ENCODE measurements around the gene SLC24A4. TPM values are rescaled to one million over a fixed set of nuclear protein-coding genes. Genes with fewer than 3 reads are reported as not detected.

Gene SLC24A4
- total RNA-seq, 1 donor from 2014 or later: 0.34 TPM

GRCh38 chr14:92404018-92404417 lies 81.1 kb downstream of the SLC24A4 start:
- peaks cover 11% of the 10 kb centered on the region for H3K9me3 Mint-ChIP-seq (ENCODE audit: unreplicated experiment)
- H3K27ac Mint-ChIP-seq (ENCODE audit: unreplicated experiment): no peak overlapping the region
- peaks cover 8% of the 10 kb centered on the region for H3K4me1 Mint-ChIP-seq (ENCODE audit: low read depth, unreplicated experiment)

GRCh38 chr14:92404421-92404820 lies 81.5 kb downstream of the SLC24A4 start:
- TF ChIP-seq CTCF (IDR thresholded peaks at IDR 0.05; ENCODE audit: partially characterized antibody, unreplicated experiment): no peak
- no peaks in the 10 kb centered on the region for H3K27me3 Mint-ChIP-seq (ENCODE audit: unreplicated experiment)
- no peak overlapping the region for H3K27ac Mint-ChIP-seq (ENCODE audit: unreplicated experiment)
- H3K36me3 Mint-ChIP-seq (ENCODE audit: unreplicated experiment): peaks cover 17% of the 10 kb centered on the region
- H3K4me1 Mint-ChIP-seq (ENCODE audit: low read depth, unreplicated experiment): peaks cover 8% of the 10 kb centered on the region
- H3K9me3 Mint-ChIP-seq (ENCODE audit: unreplicated experiment): peaks cover 11% of the 10 kb centered on the region
- no peak for DNase-seq
- no peak overlapping the region for H3K4me3 Mint-ChIP-seq (ENCODE audit: unreplicated experiment)

More at GRCh38 chr14:92404018-92404417, 81.1 kb downstream of the SLC24A4 start:
- DNase-seq: no peak
- peaks cover 17% of the 10 kb centered on the region for H3K36me3 Mint-ChIP-seq (ENCODE audit: unreplicated experiment)
- no peak for TF ChIP-seq CTCF (IDR thresholded peaks at IDR 0.05; ENCODE audit: partially characterized antibody, unreplicated experiment)
- H3K27me3 Mint-ChIP-seq (ENCODE audit: unreplicated experiment): no peaks in the 10 kb centered on the region
- H3K4me3 Mint-ChIP-seq (ENCODE audit: unreplicated experiment): no peak overlapping the region

GRCh38 chr14:92404938-92405337 lies 82.0 kb downstream of the SLC24A4 start:
- H3K36me3 Mint-ChIP-seq (ENCODE audit: unreplicated experiment): peaks cover 17% of the 10 kb centered on the region
- no peak overlapping the region for H3K4me3 Mint-ChIP-seq (ENCODE audit: unreplicated experiment)
- peaks cover 11% of the 10 kb centered on the region for H3K9me3 Mint-ChIP-seq (ENCODE audit: unreplicated experiment)
- no peak for TF ChIP-seq CTCF (IDR thresholded peaks at IDR 0.05; ENCODE audit: partially characterized antibody, unreplicated experiment)
- no peak overlapping the region for H3K27ac Mint-ChIP-seq (ENCODE audit: unreplicated experiment)
- DNase-seq: no peak
- H3K27me3 Mint-ChIP-seq (ENCODE audit: unreplicated experiment): no peaks in the 10 kb centered on the region
- peaks cover 8% of the 10 kb centered on the region for H3K4me1 Mint-ChIP-seq (ENCODE audit: low read depth, unreplicated experiment)

GRCh38 chr14:92407410-92407809 lies 84.4 kb downstream of the SLC24A4 start:
- TF ChIP-seq CTCF (IDR thresholded peaks at IDR 0.05; ENCODE audit: partially characterized antibody, unreplicated experiment): no peak
- Mint-ChIP-seq H3K27me3 (ENCODE audit: unreplicated experiment) (no peaks in the 10 kb centered on the region), H3K4me1 (ENCODE audit: low read depth, unreplicated experiment) (peaks cover 8% of the 10 kb centered on the region), H3K9me3 (ENCODE audit: unreplicated experiment) (peaks cover 10% of the 10 kb centered on the region), H3K36me3 (ENCODE audit: unreplicated experiment) (peaks cover 19% of the 10 kb centered on the region), H3K4me3 (ENCODE audit: unreplicated experiment) (no peak overlapping the region), H3K27ac (ENCODE audit: unreplicated experiment) (no peak overlapping the region)
- no peak for DNase-seq

- H3K36me3 Mint-ChIP-seq (ENCODE audit: unreplicated experiment): peaks cover 21% of the 10 kb centered on the region
- H3K27ac Mint-ChIP-seq (ENCODE audit: unreplicated experiment): no peak overlapping the region
- no peak for DNase-seq
- peaks cover 11% of the 10 kb centered on the region for H3K9me3 Mint-ChIP-seq (ENCODE audit: unreplicated experiment)
- H3K4me1 Mint-ChIP-seq (ENCODE audit: low read depth, unreplicated experiment): peaks cover 14% of the 10 kb centered on the region
- H3K27me3 Mint-ChIP-seq (ENCODE audit: unreplicated experiment): peaks cover 3% of the 10 kb centered on the region
- no peak overlapping the region for H3K4me3 Mint-ChIP-seq (ENCODE audit: unreplicated experiment)
- no peak for TF ChIP-seq CTCF (IDR thresholded peaks at IDR 0.05; ENCODE audit: partially characterized antibody, unreplicated experiment)
These were observed 86.1 kb downstream of the SLC24A4 start for GRCh38 chr14:92409043-92409442.

Measured in glutamatergic neuron (in vitro differentiated cells).